Glutamatergic neuron (in vitro differentiated cells): Measurements from ENCODE around the gene DHCR24. TPM values are rescaled to one million over a fixed set of nuclear protein-coding genes. Genes with fewer than 3 reads are reported as not detected.

Source experiments
- DNase-seq: peaks from one replicate; pipeline ENCODE4 v3.0.0; 2022
- H3K27ac Mint-ChIP-seq: one replicate; pipeline ENCODE4 v1.8.0; 2020; ENCODE audit warnings: mild to moderate bottlenecking, mixed read lengths, inconsistent platforms; ENCODE audit not compliant: unreplicated experiment
- H3K27me3 Mint-ChIP-seq: one replicate; pipeline ENCODE4 v1.8.0; 2020; ENCODE audit warnings: mild to moderate bottlenecking, moderate library complexity, mixed read lengths, inconsistent platforms; ENCODE audit not compliant: unreplicated experiment
- H3K36me3 Mint-ChIP-seq: one replicate; pipeline ENCODE4 v1.8.0; 2020; ENCODE audit warnings: mild to moderate bottlenecking, mixed read lengths, inconsistent platforms; ENCODE audit not compliant: unreplicated experiment
- H3K4me1 Mint-ChIP-seq: one replicate; pipeline ENCODE4 v1.8.0; 2020; ENCODE audit warnings: mild to moderate bottlenecking, low read depth, mixed read lengths, inconsistent platforms; ENCODE audit not compliant: unreplicated experiment
- H3K4me3 Mint-ChIP-seq: one replicate; pipeline ENCODE4 v1.8.0; 2020; ENCODE audit warnings: mild to moderate bottlenecking, mixed read lengths, inconsistent platforms; ENCODE audit not compliant: unreplicated experiment
- H3K9me3 Mint-ChIP-seq: one replicate; pipeline ENCODE4 v1.8.0; 2020; ENCODE audit warnings: mild to moderate bottlenecking, moderate library complexity, mixed read lengths, inconsistent platforms; ENCODE audit not compliant: unreplicated experiment
- CTCF ChIP-seq: fragments of 200-600 bp; sonication (generic); IDR thresholded peaks from one replicate; pipeline ENCODE4 v1.5.0; 2021; ENCODE audit not compliant: partially characterized antibody, unreplicated experiment
- total RNA-seq: library from RNA; stranded (reverse); fragmentation: NEBNext Ultra II Directional; extraction: Animal tissue kit (Norgen Biotek cat#: 25700); gene quantifications from one replicate; pipeline ENCODE4 v1.2.1, GENCODE V29; 2021; ENCODE audit not compliant: unreplicated experiment

The DHCR24 gene
- total RNA-seq, 1 donor from 2014 or later = 284 TPM

- DNase-seq = no peak
- H3K4me1 Mint-ChIP-seq = peaks cover 3% of the 10 kb centered on the region
- no peaks in the 10 kb centered on the region for H3K36me3 Mint-ChIP-seq
- no peak overlapping the region for H3K27ac Mint-ChIP-seq
- no peak overlapping the region for H3K4me3 Mint-ChIP-seq
- no peaks in the 10 kb centered on the region for H3K9me3 Mint-ChIP-seq
- H3K27me3 Mint-ChIP-seq = no peaks in the 10 kb centered on the region
- TF ChIP-seq CTCF = no peak
Measured at GRCh38 chr1:54894271-54894670, 7.3 kb upstream of the DHCR24 start.

GRCh38 chr1:54892586-54892985, 5.6 kb upstream of the DHCR24 start:
- H3K27me3 Mint-ChIP-seq = peaks cover 3% of the 10 kb centered on the region
- no peaks in the 10 kb centered on the region for H3K36me3 Mint-ChIP-seq
- peaks cover 5% of the 10 kb centered on the region for H3K4me1 Mint-ChIP-seq

GRCh38 chr1:54889132-54889725, 2.2 kb upstream of the DHCR24 start:
- H3K4me1 Mint-ChIP-seq = peaks cover 20% of the 10 kb centered on the region
- no peak for TF ChIP-seq CTCF
- H3K4me3 Mint-ChIP-seq = no peak overlapping the region
- H3K36me3 Mint-ChIP-seq = no peaks in the 10 kb centered on the region
- H3K27ac Mint-ChIP-seq = no peak overlapping the region
- DNase-seq = no peak
- H3K9me3 Mint-ChIP-seq = peaks cover 14% of the 10 kb centered on the region
- peaks cover 4% of the 10 kb centered on the region for H3K27me3 Mint-ChIP-seq

More at GRCh38 chr1:54892586-54892985, 5.6 kb upstream of the DHCR24 start:
- H3K27ac Mint-ChIP-seq = no peak overlapping the region
- no peak for DNase-seq
- H3K4me3 Mint-ChIP-seq = no peak overlapping the region
- TF ChIP-seq CTCF = no peak
- peaks cover 6% of the 10 kb centered on the region for H3K9me3 Mint-ChIP-seq

GRCh38 chr1:54888080-54888733, 1.2 kb upstream of the DHCR24 start:
- Mint-ChIP-seq H3K36me3 (peaks cover 5% of the 10 kb centered on the region), H3K27me3 (peaks cover 11% of the 10 kb centered on the region), H3K9me3 (peaks cover 16% of the 10 kb centered on the region), H3K27ac (peak overlapping the region; percentile 92), H3K4me1 (peaks cover 30% of the 10 kb centered on the region), H3K4me3 (peak overlapping the region; percentile 93)
- no peak for TF ChIP-seq CTCF
- DNase-seq = no peak

- Mint-ChIP-seq H3K27me3 (peaks cover 12% of the 10 kb centered on the region), H3K4me3 (peak overlapping the region; percentile 93), H3K27ac (peak overlapping the region; percentile 92), H3K9me3 (peaks cover 16% of the 10 kb centered on the region), H3K4me1 (peaks cover 33% of the 10 kb centered on the region), H3K36me3 (peaks cover 5% of the 10 kb centered on the region)
- no peak for TF ChIP-seq CTCF
- peak; percentile 23 for DNase-seq
Measured at GRCh38 chr1:54887665-54888071, 673 bp upstream of the DHCR24 start.
